GM13977 (cell line): ENCODE results near the gene UFD1.
"Not testable (repeated sequence)": the region's sequence is repeated elsewhere in the genome, so short reads cannot be mapped to it uniquely, and the experiment has no call there.

Source experiments
- DNase-seq: peaks from one replicate; pipeline ENCODE4 v3.0.0; 2012; ENCODE audit warnings: low spot score
- CTCF ChIP-seq: IDR thresholded peaks from 2 replicates; pipeline ENCODE4 v1.5.1; 2012; ENCODE audit warnings: mild to moderate bottlenecking, control low read depth; ENCODE audit not compliant: insufficient read depth; ENCODE audit errors: extremely low read depth, missing control alignments
- in situ Hi-C: fragments of 300-500 bp; cut with MboI; formaldehyde crosslinking; loops from one replicate; pipeline ENCODE4 v1.12.0; 2022; ENCODE audit warnings: low sequenced_read_pairs, low pct_unique_long_range_greater_than_20kb, mixed read lengths, inconsistent platforms; ENCODE audit not compliant: unreplicated experiment

UFD1 gene

GRCh38 chr22:19447330-19448075 is 31.5 kb downstream of the UFD1 start, which contains the start of gene C22orf39:
C22orf39 (minus strand) TSS chr22:19447711; CDS start chr22:19447688, 23 bp downstream.
- peak; percentile 98 for DNase-seq
- no peak for TF ChIP-seq CTCF
- in situ Hi-C loops: no loop called here

- DNase-seq: no peak
- in situ Hi-C loops: no loop called here
- TF ChIP-seq CTCF: no peak
Observed at GRCh38 chr22:19446603-19447329, 32.2 kb downstream of the UFD1 start.

- DNase-seq, in situ Hi-C loops: not testable (repeated sequence)
Observed at GRCh38 chr22:19445279-19445982, 33.6 kb downstream of the UFD1 start.

- TF ChIP-seq CTCF: no peak
- in situ Hi-C loops: no loop called here
- DNase-seq: no peak
Observed at GRCh38 chr22:19443544-19444211, 35.3 kb downstream of the UFD1 start.

GRCh38 chr22:19442166-19442565 is 36.8 kb downstream of the UFD1 start:
- in situ Hi-C loops: no loop called here
- TF ChIP-seq CTCF: no peak

GRCh38 chr22:19440411-19441195 is 38.4 kb downstream of the UFD1 start:
- no peak for TF ChIP-seq CTCF
- in situ Hi-C loops: no loop called here
- no peak for DNase-seq

More at GRCh38 chr22:19442166-19442565, 36.8 kb downstream of the UFD1 start:
- no peak for DNase-seq
